Stimulated activated CD8-positive, alpha-beta memory T cell treated with anti-CD3 and anti-CD28 coated beads, Interleukin-4, amount 100 ng/mL, for 48 hours (primary cell): ENCODE results near the gene CEP120.

ENCODE experiments used
- DNase-seq: peaks from one replicate; pipeline ENCODE4 v3.0.0-alpha.2; 2020

Gene CEP120

GRCh38 chr5:123297866-123298265, 125.3 kb downstream of the CEP120 start:
- no peak for DNase-seq

- no peak for DNase-seq
Observed at GRCh38 chr5:123297198-123297831, 125.9 kb downstream of the CEP120 start.
